ENCODE data around the gene DBNL. TPM values are rescaled to one million over a fixed set of nuclear protein-coding genes. Genes with fewer than 3 reads are reported as not detected.

The DBNL gene
- total RNA-seq, 1 donor from 2014 or later = 100 TPM

DNA sequence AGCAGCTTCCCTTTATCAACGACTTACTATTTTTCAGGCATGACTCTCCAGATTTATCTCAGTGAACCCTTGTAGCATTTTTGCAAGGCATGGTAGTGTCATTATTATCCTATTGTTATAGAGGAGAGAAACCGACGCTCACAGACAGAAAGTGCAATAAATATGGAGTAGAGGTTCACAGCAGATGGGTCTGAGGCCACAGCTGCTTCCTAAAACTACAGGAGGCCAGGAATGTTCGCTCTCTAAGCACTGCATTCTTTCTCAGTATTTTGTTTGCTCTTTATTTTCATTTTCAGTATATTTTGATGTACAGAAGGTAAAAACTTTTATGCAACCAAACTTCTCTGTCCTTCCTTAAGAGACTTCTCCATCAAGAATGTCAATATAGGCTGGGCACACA is 55.2 kb downstream of the DBNL start:
- TF ChIP-seq POLR2AphosphoS5 (IDR thresholded peaks at IDR 0.05; ENCODE audit: insufficient read depth in 1 of 2, low read depth in 1 of 2) (no peak), POLR2A (IDR thresholded peaks at IDR 0.05) (no peak)
- TF ChIP-seq, protein P1, sequence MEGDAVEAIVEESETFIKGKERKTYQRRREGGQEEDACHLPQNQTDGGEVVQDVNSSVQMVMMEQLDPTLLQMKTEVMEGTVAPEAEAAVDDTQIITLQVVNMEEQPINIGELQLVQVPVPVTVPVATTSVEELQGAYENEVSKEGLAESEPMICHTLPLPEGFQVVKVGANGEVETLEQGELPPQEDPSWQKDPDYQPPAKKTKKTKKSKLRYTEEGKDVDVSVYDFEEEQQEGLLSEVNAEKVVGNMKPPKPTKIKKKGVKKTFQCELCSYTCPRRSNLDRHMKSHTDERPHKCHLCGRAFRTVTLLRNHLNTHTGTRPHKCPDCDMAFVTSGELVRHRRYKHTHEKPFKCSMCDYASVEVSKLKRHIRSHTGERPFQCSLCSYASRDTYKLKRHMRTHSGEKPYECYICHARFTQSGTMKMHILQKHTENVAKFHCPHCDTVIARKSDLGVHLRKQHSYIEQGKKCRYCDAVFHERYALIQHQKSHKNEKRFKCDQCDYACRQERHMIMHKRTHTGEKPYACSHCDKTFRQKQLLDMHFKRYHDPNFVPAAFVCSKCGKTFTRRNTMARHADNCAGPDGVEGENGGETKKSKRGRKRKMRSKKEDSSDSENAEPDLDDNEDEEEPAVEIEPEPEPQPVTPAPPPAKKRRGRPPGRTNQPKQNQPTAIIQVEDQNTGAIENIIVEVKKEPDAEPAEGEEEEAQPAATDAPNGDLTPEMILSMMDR (IDR thresholded peaks at IDR 0.05) = no peak
- H3K36me3 ChIP-seq = no peaks in the 10 kb centered on the region
- peaks cover 51% of the 10 kb centered on the region for H3K4me1 ChIP-seq
- intact Hi-C loops (cut with DNase I) = no loop called here
- H3K27me3 ChIP-seq = no peaks in the 10 kb centered on the region
- no peak for DNase-seq (ENCODE audit: extremely low spot score in 2 of 2)
- no peak overlapping the region for H3K4me3 ChIP-seq
- peak overlapping the region; percentile 98 for H3K27ac ChIP-seq
- no peaks in the 10 kb centered on the region for H3K9me3 ChIP-seq

DNA sequence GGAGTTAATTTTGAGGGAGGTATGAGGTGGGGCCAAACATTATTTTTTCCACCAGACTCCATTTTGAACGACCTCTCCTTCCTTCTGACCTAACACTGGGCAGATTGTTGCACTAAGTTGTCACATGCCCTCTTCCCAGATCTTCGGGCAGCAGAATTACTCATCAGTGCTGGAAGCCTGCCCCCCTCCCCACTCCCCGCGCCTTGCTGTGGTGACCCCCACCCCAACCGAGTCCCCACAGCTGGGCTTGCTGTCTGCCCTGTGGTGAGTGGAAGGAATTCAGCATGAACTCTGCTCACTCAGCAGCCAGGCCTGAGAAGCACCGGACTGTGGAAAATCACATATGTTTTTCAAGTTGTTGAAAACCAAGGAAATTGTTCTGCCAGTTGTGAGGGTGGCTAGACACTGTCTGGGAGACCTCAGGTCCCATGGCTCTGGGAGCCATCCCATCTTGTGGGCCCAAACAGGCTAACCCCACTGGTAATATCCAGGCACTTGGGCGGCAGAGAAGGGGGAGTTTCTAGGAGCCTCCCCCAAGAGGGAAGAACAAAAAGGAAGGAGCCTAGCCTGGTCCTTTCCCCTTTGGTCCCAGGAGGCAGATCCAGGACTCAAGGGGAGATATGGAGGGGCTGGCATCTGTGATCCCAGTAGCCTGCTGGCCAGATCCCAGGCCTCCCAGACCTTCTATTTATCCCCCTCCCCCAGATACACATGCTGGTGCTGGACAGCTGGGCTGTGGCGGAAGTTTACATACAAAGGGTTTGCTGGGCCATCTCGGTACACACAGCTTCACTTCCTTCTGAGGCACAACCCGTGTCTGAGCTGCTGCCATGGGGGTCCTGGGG is 56.2 kb downstream of the DBNL start:
- DNase-seq (ENCODE audit: extremely low spot score in 2 of 2) = no peak
- Histone ChIP-seq H3K4me1 (peaks cover 40% of the 10 kb centered on the region), H3K36me3 (no peaks in the 10 kb centered on the region), H3K9me3 (no peaks in the 10 kb centered on the region), H3K27me3 (no peaks in the 10 kb centered on the region), H3K4me3 (no peak overlapping the region), H3K27ac (peak overlapping the region; percentile 98)
- TF ChIP-seq POLR2A (IDR thresholded peaks at IDR 0.05) (no peak), POLR2AphosphoS5 (IDR thresholded peaks at IDR 0.05; ENCODE audit: insufficient read depth in 1 of 2, low read depth in 1 of 2) (peak in 1 of 2 donors; percentile 62)
- TF ChIP-seq, protein P1 (IDR thresholded peaks at IDR 0.05) = no peak
- intact Hi-C loops (cut with DNase I) = no loop called here

DNA sequence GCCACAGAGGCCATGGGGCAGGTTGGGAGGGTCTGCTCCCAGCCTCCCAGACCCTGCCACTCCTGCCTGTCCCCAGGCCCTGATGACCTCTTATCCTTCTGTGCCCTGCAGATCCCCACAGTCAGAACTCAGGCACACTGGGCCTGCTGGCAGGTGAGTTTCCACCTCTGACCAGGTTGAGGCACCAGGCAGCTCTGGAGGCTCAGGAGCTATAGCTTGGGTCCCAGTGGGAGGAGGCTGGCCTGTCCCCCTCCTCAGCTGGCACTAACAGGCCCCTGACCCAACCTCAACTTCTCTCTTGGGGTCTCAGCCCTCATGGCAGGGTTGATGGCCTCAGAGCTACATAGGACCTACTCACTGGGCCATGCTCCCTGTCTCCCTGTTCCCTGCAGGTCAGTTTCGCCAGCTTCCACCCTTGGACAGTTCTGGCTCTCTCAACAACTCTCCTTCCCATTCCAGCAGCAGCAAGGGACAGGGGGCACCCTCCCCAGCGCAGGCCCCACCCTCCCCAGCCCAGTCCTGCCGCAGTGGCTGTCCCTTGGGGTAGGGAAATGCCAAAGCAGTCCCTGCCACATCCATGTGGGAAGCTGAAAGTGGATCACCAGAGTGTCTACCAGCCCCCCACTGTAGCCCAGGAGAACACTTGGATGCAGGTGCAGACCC is 56.9 kb downstream of the DBNL start:
- TF ChIP-seq POLR2AphosphoS5 (IDR thresholded peaks at IDR 0.05; ENCODE audit: insufficient read depth in 1 of 2, low read depth in 1 of 2) (no peak), POLR2A (IDR thresholded peaks at IDR 0.05) (no peak)
- TF ChIP-seq, protein P1 (IDR thresholded peaks at IDR 0.05) = no peak
- intact Hi-C loops (cut with DNase I) = no loop called here
- H3K27me3 ChIP-seq = no peaks in the 10 kb centered on the region
- H3K4me1 ChIP-seq = peaks cover 45% of the 10 kb centered on the region
- H3K4me3 ChIP-seq = no peak overlapping the region
- no peak for DNase-seq (ENCODE audit: extremely low spot score in 2 of 2)
- H3K27ac ChIP-seq = peak overlapping the region; percentile 98
- no peaks in the 10 kb centered on the region for H3K9me3 ChIP-seq
- peaks cover 0 to under 1% of the 10 kb centered on the region in 2 donors for H3K36me3 ChIP-seq

DNA sequence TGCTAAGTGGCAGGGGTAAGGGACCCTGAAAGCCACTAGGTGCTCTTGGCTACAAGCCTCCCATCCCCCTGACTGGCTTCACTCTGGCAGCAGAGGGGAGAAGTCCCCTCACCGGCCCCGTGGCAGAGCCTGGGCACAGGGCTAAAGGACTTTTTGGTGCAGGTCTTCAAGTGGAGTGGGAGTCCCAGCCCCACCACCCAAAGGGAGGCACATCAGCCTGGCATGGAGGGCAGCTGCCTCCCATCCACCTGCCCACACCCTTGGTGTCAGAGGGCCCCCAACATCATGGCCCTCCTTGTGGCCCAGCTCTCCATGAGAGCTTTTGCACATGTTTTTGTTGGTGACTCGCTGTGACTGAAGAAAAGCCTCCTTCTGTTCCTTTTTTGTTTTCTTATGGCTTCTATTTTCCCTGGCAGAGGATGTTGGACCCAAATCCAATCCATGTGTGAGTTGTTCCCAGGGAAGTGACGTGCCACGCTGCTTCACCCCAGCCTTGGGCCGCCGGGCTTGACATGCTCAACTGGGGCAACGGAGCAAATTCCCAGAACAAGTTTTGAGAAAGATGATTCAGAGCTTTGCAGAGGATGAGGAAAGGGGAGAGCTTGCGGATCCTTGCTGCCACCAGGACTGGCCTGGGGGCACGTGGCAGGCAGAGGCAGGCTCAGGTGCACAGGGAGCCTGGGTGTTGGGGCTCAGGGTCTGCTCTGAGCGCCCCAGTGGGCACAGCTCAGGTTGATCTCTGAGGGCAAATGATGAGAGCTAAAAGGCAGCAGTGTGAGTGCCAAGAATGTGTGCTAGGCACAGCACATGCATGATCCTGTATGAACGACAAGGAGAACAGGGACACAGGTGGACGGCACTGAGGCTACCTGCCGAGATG is 57.7 kb downstream of the DBNL start:
- Histone ChIP-seq H3K9me3 (no peaks in the 10 kb centered on the region), H3K27ac (peak overlapping the region; percentile 98), H3K27me3 (no peaks in the 10 kb centered on the region), H3K4me1 (peaks cover 52% of the 10 kb centered on the region), H3K36me3 (peaks cover 0 to 8% of the 10 kb centered on the region in 2 donors), H3K4me3 (no peak overlapping the region)
- peak in 1 of 2 donors; percentile 48 for TF ChIP-seq POLR2AphosphoS5 (IDR thresholded peaks at IDR 0.05; ENCODE audit: insufficient read depth in 1 of 2, low read depth in 1 of 2)
- TF ChIP-seq, protein P1 (IDR thresholded peaks at IDR 0.05) = no peak
- no peak for TF ChIP-seq POLR2A (IDR thresholded peaks at IDR 0.05)
- DNase-seq (ENCODE audit: extremely low spot score in 2 of 2) = no peak
- intact Hi-C loops (cut with DNase I) = no loop called here
